Psoas muscle (tissue), 8 donors: Measurements from ENCODE around the gene CDC42BPA. TPM values are rescaled to one million over a fixed set of nuclear protein-coding genes. Genes with fewer than 3 reads are reported as not detected.

Experiments used
- ATAC-seq, 4 donors: fragments of 200-7000 bp; cut with Tn5 transposase; one replicate each; pipeline ENCODE4 v1.9.1; 2020; ENCODE audit warnings: moderate library complexity in 3 of 4, mild to moderate bottlenecking in 2 of 4
- DNase-seq, 2 donors: peaks; one replicate each; pipeline ENCODE4 v3.0.0-alpha.2; 2020
- H3K27ac ChIP-seq: fragments of 200-600 bp; one replicate; pipeline ENCODE4 v1.8.0; 2022
- H3K27me3 ChIP-seq, 3 donors: fragments of 200-600 bp in 1 of 3; one replicate each; pipeline versions ENCODE4 v1.6.1 to v1.8.0; 2013 to 2022; ENCODE audit warnings: low read length in 2 of 3, mild to moderate bottlenecking in 2 of 3, moderate library complexity in 1 of 3; ENCODE audit not compliant: insufficient read depth in 3 of 3
- H3K36me3 ChIP-seq, 2 donors: fragments of 200-600 bp in 1 of 2; one replicate each; pipeline versions ENCODE4 v1.6.1 to v1.8.0; 2013 to 2022; ENCODE audit warnings: low read depth in 1 of 2, mild to moderate bottlenecking in 1 of 2, moderate library complexity in 1 of 2; ENCODE audit not compliant: insufficient read depth in 1 of 2
- H3K4me1 ChIP-seq: fragments of 200-600 bp; one replicate; pipeline ENCODE4 v1.8.0; 2022
- H3K4me3 ChIP-seq: fragments of 200-600 bp; one replicate; pipeline ENCODE4 v1.8.0; 2022; ENCODE audit warnings: mild to moderate bottlenecking
- H3K9me3 ChIP-seq: fragments of 200-600 bp; one replicate; pipeline ENCODE4 v1.8.0; 2022
- CTCF ChIP-seq: fragments of 200-600 bp; IDR thresholded peaks from one replicate; pipeline ENCODE4 v1.8.0; 2022; ENCODE audit warnings: antibody characterized with exemption
- whole genome bisulfite sequencing, 3 donors: extraction: QIAGEN DNeasy Blood & Tissue Kit; methylation state at CpG; one replicate each; pipeline versions ENCODE4 v1.1.6 to v1.1.7; 2013; 5-methylcytosine and 5-hydroxymethylcytosine counted together
- intact Hi-C, 2 donors: fragments of 100-400 bp; cut with DNase I; formaldehyde crosslinking; loops; one replicate each; pipeline versions ENCODE4 v1.11.0 to v1.14.2; 2022
- polyA plus RNA-seq, 3 donors: library from polyadenylated mRNA; stranded (reverse); fragments of 200-250 nt; gene quantifications; one replicate each; pipeline ENCODE4 v1.2.3, GENCODE V29; 2013
- total RNA-seq, 4 donors: library from RNA; stranded (reverse); fragmentation: NEBNext Ultra II Directional in 2 of 4; extraction: Animal tissue kit (Norgen Biotek cat#: 25700) in 2 of 4; gene quantifications; one replicate each; pipeline versions ENCODE4 v1.2.1 to v1.2.4, GENCODE V29; 2021 to 2023
- donor health status: healthy with polysubstance abuse.
- donor health status: DM: no; HTN: no; CAD: no; lungs with moderate emphysema.
- donor health status: Bipolar disorder and iron deficiency.
- donor health status: healthy.
- donor health status: DM: yes; HTN: yes; CAD: no.
- donor health status: DM: no; HTN: no; CAD: no.
- donor health status: DM: no; HTN: no; CAD: no.
- donor health status: DM: yes; HTN: yes; CAD: no.

The CDC42BPA gene
- total and polyA plus RNA-seq, 7 donors = 5.3 to 23.0 (median 15.7) TPM

GRCh38 chr1:227273557-227273956, 44.7 kb downstream of the CDC42BPA start:
- Histone ChIP-seq H3K27ac (no peak overlapping the region), H3K27me3 (no peaks in the 10 kb centered on the region), H3K9me3 (no peaks in the 10 kb centered on the region), H3K4me1 (peaks cover 23% of the 10 kb centered on the region), H3K36me3 (no peaks in the 10 kb centered on the region), H3K4me3 (no peak overlapping the region)
- WGBS, 3 donors = 21 to 35% (median 25%) methylated on average over 2 of the region's 2 CpGs
- DNase-seq (no peak), ATAC-seq (no peak)
- TF ChIP-seq CTCF = no peak
- intact Hi-C loops = no loop called here

GRCh38 chr1:227272428-227272827, 45.9 kb downstream of the CDC42BPA start:
- intact Hi-C loops = no loop called here
- Histone ChIP-seq H3K4me1 (peaks cover 34% of the 10 kb centered on the region), H3K9me3 (no peaks in the 10 kb centered on the region), H3K4me3 (no peak overlapping the region), H3K27me3 (no peaks in the 10 kb centered on the region), H3K27ac (no peak overlapping the region), H3K36me3 (no peaks in the 10 kb centered on the region)
- TF ChIP-seq CTCF = no peak
- DNase-seq (no peak), ATAC-seq (no peak)

- Histone ChIP-seq H3K27ac (no peak overlapping the region), H3K27me3 (no peaks in the 10 kb centered on the region), H3K9me3 (no peaks in the 10 kb centered on the region), H3K4me3 (no peak overlapping the region), H3K4me1 (peaks cover 39% of the 10 kb centered on the region), H3K36me3 (no peaks in the 10 kb centered on the region)
- DNase-seq = no peak
- intact Hi-C loops = no loop called here
- ATAC-seq = no peak
- no peak for TF ChIP-seq CTCF
- WGBS, 3 donors = 93 to 98% (median 94%) methylated on average over 2 of the region's 2 CpGs
Measured at GRCh38 chr1:227270554-227270953, 47.7 kb downstream of the CDC42BPA start.

GRCh38 chr1:227268943-227269342, 49.3 kb downstream of the CDC42BPA start:
- Histone ChIP-seq H3K27me3 (no peaks in the 10 kb centered on the region), H3K36me3 (no peaks in the 10 kb centered on the region), H3K9me3 (no peaks in the 10 kb centered on the region), H3K4me3 (no peak overlapping the region), H3K4me1 (peaks cover 39% of the 10 kb centered on the region), H3K27ac (no peak overlapping the region)
- ATAC-seq = no peak
- WGBS, 3 donors = 35 to 50% (median 38%) methylated on average over 1 of the region's 1 CpG
- intact Hi-C loops = no loop called here
- no peak for DNase-seq
- TF ChIP-seq CTCF = no peak

GRCh38 chr1:227265891-227266290, 52.4 kb downstream of the CDC42BPA start:
- Histone ChIP-seq H3K27me3 (no peaks in the 10 kb centered on the region), H3K4me1 (peaks cover 33% of the 10 kb centered on the region), H3K27ac (no peak overlapping the region), H3K9me3 (no peaks in the 10 kb centered on the region), H3K4me3 (no peak overlapping the region), H3K36me3 (no peaks in the 10 kb centered on the region)
- intact Hi-C loops = no loop called here
- WGBS, 3 donors = 94 to 97% (median 96%) methylated on average over 3 of the region's 3 CpGs
- no peak for DNase-seq
- no peak for TF ChIP-seq CTCF
- ATAC-seq = no peak
